Fibroblast of lung (primary cell): Measurements from ENCODE around the gene APBA2. TPM values are rescaled to one million over a fixed set of nuclear protein-coding genes. Genes with fewer than 3 reads are reported as not detected.

ENCODE experiments used
- DNase-seq, 2 donors: peaks; one replicate each; pipeline versions ENCODE4 v3.0.0 to v3.0.0-alpha.2; 2010; ENCODE audit warnings: low read depth in 2 of 2
- H2AFZ ChIP-seq: 2 replicates; pipeline ENCODE4 v1.5.1; 2012; ENCODE audit warnings: low read length, control low read depth, inconsistent platforms
- H3K27ac ChIP-seq: 2 replicates; pipeline ENCODE4 v1.5.1; 2011; ENCODE audit warnings: low read length, control low read depth; ENCODE audit not compliant: insufficient read depth
- H3K27me3 ChIP-seq: 2 replicates; pipeline ENCODE4 v1.5.1; 2011; ENCODE audit warnings: mild to moderate bottlenecking, low read length; ENCODE audit not compliant: control insufficient read depth, insufficient read depth
- H3K36me3 ChIP-seq: 2 replicates; pipeline ENCODE4 v1.5.1; 2011; ENCODE audit warnings: low read length; ENCODE audit not compliant: control insufficient read depth, insufficient read depth
- H3K4me1 ChIP-seq: 2 replicates; pipeline ENCODE4 v1.5.1; 2011; ENCODE audit warnings: low read length; ENCODE audit not compliant: control insufficient read depth, insufficient read depth; ENCODE audit errors: extremely low read depth
- H3K4me2 ChIP-seq: 2 replicates; pipeline ENCODE4 v1.5.1; 2011; ENCODE audit warnings: low read length, control low read depth; ENCODE audit not compliant: insufficient read depth; ENCODE audit errors: extremely low read depth
- H3K4me3 ChIP-seq, 4 experiments: fragments of 200-600 bp in 1 of 4; sonication (generic) in 1 of 4; replicated peaks in 1 of 4; 2 replicates each; pipeline ENCODE4 v1.5.1; 2011 to 2016; ENCODE audit warnings: low read length in 4 of 4, low read depth in 3 of 4, mild to moderate bottlenecking in 3 of 4, control low read depth in 2 of 4, inconsistent platforms in 1 of 4, mixed read lengths in 1 of 4; ENCODE audit not compliant: insufficient read depth in 1 of 4; ENCODE audit errors: control extremely low read depth in 1 of 4
- H3K79me2 ChIP-seq: 2 replicates; pipeline ENCODE4 v1.5.1; 2012; ENCODE audit warnings: mild to moderate bottlenecking, low read length, inconsistent platforms; ENCODE audit not compliant: control insufficient read depth, insufficient read depth
- H3K9ac ChIP-seq: 2 replicates; pipeline ENCODE4 v1.5.1; 2011; ENCODE audit warnings: mild to moderate bottlenecking, low read length, control low read depth; ENCODE audit not compliant: insufficient read depth
- H3K9me3 ChIP-seq: 2 replicates; pipeline ENCODE4 v1.5.1; 2012; ENCODE audit warnings: low read depth, low read length; ENCODE audit not compliant: control insufficient read depth, insufficient read depth
- H4K20me1 ChIP-seq: 2 replicates; pipeline ENCODE4 v1.5.1; 2011; ENCODE audit warnings: low read length; ENCODE audit not compliant: control insufficient read depth, insufficient read depth; ENCODE audit errors: extremely low read depth
- CTCF ChIP-seq, 2 donors: IDR thresholded peaks in 1 of 2; conservative IDR thresholded peaks in 1 of 2; 1 replicate in 1 of 2; 2 replicates in 1 of 2; pipeline ENCODE4 v1.5.1; 2011 to 2012; ENCODE audit warnings: low read length in 2 of 2, control low read depth in 1 of 2, inconsistent platforms in 1 of 2, low read depth in 1 of 2, mild to moderate bottlenecking in 1 of 2
- EZH2 ChIP-seq: IDR thresholded peaks from 2 replicates; pipeline ENCODE4 v1.5.1; 2012; ENCODE audit warnings: low read length, control low read depth, mild to moderate bottlenecking; ENCODE audit errors: missing control alignments
- polyA plus RNA-seq, 2 donors: library from polyadenylated mRNA; depleted of rRNA in 1 of 2; stranded (reverse) in 1 of 2; unstranded in 1 of 2; fragments of >200 nt; gene quantifications; 2 replicates each; pipeline ENCODE4 v1.2.1, GENCODE V29; 2011 to 2012; ENCODE audit warnings: missing spikeins in 1 of 2
- total RNA-seq: library from RNA; depleted of rRNA; stranded (reverse); fragments of >200 nt; gene quantifications from 2 replicates; pipeline ENCODE4 v1.2.1, GENCODE V29; 2014

APBA2 gene
- total and polyA plus RNA-seq, 2 donors (not counting 1 experiment from before 2014, with no cell fraction given): 9.5 to 20.3 TPM

DNA sequence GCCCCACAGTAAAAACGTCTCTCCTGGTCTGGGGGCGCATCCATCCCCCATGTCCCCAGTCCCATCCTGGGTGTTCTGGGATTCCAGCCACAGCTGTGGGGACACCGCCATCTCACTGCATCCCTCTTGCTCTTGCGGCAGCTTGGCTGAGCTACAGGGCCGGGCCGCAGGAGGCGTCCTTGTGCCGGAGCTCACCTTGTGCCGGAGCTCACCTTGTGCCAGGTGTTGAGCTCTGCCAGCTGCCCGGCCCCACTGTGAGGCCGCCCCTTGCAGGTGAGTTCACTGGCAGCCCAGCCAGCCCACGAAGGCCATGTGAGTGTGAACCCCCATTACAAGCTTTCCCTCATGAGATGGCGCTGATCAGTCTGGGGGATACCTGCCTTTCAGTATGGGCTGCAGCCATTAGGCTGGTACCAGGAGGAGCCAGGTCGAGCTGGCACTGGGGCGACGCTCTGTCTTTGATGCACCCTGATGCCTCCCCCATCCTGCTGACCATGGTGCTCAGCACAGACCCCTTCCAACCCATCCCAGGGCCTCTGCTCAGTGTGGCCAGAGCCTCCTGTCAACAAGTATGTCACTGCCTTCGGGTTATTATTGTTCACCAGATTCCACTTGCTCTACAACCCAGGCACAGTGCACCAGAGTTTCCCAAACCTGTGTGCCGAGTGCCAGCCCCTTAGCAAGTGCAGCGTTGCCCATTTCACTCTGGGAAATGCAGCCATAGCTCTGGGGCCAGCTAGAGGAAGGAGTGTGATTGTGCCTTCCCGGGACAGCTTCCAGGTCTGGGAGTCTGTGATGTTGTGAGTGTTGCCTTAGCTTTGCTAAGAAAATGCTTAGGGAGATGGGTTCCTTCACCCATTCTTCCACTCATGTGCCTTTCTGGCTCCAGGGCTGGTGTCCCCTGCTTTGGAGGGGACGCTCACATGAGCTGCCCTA, 105.7 kb downstream of the APBA2 start:
- no peak for TF ChIP-seq EZH2
- TF ChIP-seq CTCF (conservative IDR thresholded peaks at IDR 0.05 in 1 of 2, IDR thresholded peaks at IDR 0.05 in 1 of 2; ENCODE audit: low read depth in 1 of 2, low read length in 2 of 2): no peak
- Histone ChIP-seq H3K4me2 (no peak overlapping the region), H3K27me3 (no peaks in the 10 kb centered on the region), H3K79me2 (no peaks in the 10 kb centered on the region), H3K36me3 (no peaks in the 10 kb centered on the region), H3K9ac (no peak overlapping the region), H3K4me3 (no peak overlapping the region), H3K27ac (no peak overlapping the region), H4K20me1 (no peaks in the 10 kb centered on the region), H3K9me3 (no peaks in the 10 kb centered on the region), H3K4me1 (no peaks in the 10 kb centered on the region), H2AFZ (no peak overlapping the region)
- no peak for DNase-seq

- H3K27me3 ChIP-seq: no peaks in the 10 kb centered on the region
- DNase-seq: no peak
- H3K4me1 ChIP-seq: no peaks in the 10 kb centered on the region
- no peak overlapping the region for H3K27ac ChIP-seq
- H3K36me3 ChIP-seq: no peaks in the 10 kb centered on the region
- no peak overlapping the region for H3K9ac ChIP-seq
- no peaks in the 10 kb centered on the region for H3K79me2 ChIP-seq
- H3K4me3 ChIP-seq: no peak overlapping the region
- H4K20me1 ChIP-seq: no peaks in the 10 kb centered on the region
- TF ChIP-seq CTCF (conservative IDR thresholded peaks at IDR 0.05 in 1 of 2, IDR thresholded peaks at IDR 0.05 in 1 of 2; ENCODE audit: low read depth in 1 of 2, low read length in 2 of 2) (no peak), EZH2 (no peak)
- no peak overlapping the region for H2AFZ ChIP-seq
- no peaks in the 10 kb centered on the region for H3K9me3 ChIP-seq
- H3K4me2 ChIP-seq: no peak overlapping the region
These were observed 106.6 kb downstream of the APBA2 start for GRCh38 chr15:28992336-28992864.

- Histone ChIP-seq H3K4me3 (no peak overlapping the region), H3K27ac (no peak overlapping the region), H3K9ac (no peak overlapping the region), H3K79me2 (no peaks in the 10 kb centered on the region), H4K20me1 (no peaks in the 10 kb centered on the region), H3K4me2 (no peak overlapping the region), H2AFZ (no peak overlapping the region), H3K36me3 (no peaks in the 10 kb centered on the region), H3K4me1 (no peaks in the 10 kb centered on the region), H3K27me3 (no peaks in the 10 kb centered on the region), H3K9me3 (no peaks in the 10 kb centered on the region)
- TF ChIP-seq EZH2 (no peak), CTCF (conservative IDR thresholded peaks at IDR 0.05 in 1 of 2, IDR thresholded peaks at IDR 0.05 in 1 of 2; ENCODE audit: low read depth in 1 of 2, low read length in 2 of 2) (no peak)
- DNase-seq: peak in 1 of 2 donors; percentile 58
These were observed 107.4 kb downstream of the APBA2 start for GRCh38 chr15:28993051-28993719.
